Endodermal cell (in vitro differentiated cells): Measurements from ENCODE around the gene SPDYE3. TPM values are rescaled to one million over a fixed set of nuclear protein-coding genes. Genes with fewer than 3 reads are reported as not detected.
"Not testable (repeated sequence)": the region's sequence is repeated elsewhere in the genome, so short reads cannot be mapped to it uniquely, and the experiment has no call there.

Experiments used
- DNase-seq: peaks from one replicate; pipeline ENCODE4 v3.0.0-alpha.2; 2017
- H3K27ac ChIP-seq: 2 replicates; pipeline ENCODE4 v1.5.1; 2013; ENCODE audit warnings: mild to moderate bottlenecking, low read depth, low read length, moderate library complexity
- H3K27me3 ChIP-seq: 2 replicates; pipeline ENCODE4 v1.6.1; 2013; ENCODE audit warnings: mild to moderate bottlenecking, low read length, moderate library complexity; ENCODE audit not compliant: insufficient read depth, control insufficient read depth, poor library complexity, severe bottlenecking
- H3K36me3 ChIP-seq: 2 replicates; pipeline ENCODE4 v1.7.0; 2013; ENCODE audit warnings: mild to moderate bottlenecking, low read length, moderate library complexity; ENCODE audit not compliant: control insufficient read depth, insufficient read depth
- H3K4me1 ChIP-seq: one replicate; pipeline ENCODE4 v1.7.0; 2013; ENCODE audit warnings: low read length; ENCODE audit not compliant: control insufficient read depth, insufficient read depth
- H3K4me3 ChIP-seq: 2 replicates; pipeline ENCODE4 v1.5.1; 2013; ENCODE audit warnings: mild to moderate bottlenecking, low read length, moderate library complexity
- H3K9ac ChIP-seq: 2 replicates; pipeline ENCODE4 v1.6.1; 2013; ENCODE audit warnings: mild to moderate bottlenecking, low read length, moderate library complexity; ENCODE audit not compliant: poor library complexity, severe bottlenecking; ENCODE audit errors: extremely low read depth
- H3K9me3 ChIP-seq: 2 replicates; pipeline ENCODE4 v1.6.1; 2013; ENCODE audit warnings: mild to moderate bottlenecking, low read length, moderate library complexity; ENCODE audit not compliant: control insufficient read depth
- H3K27ac Mint-ChIP-seq: 2 replicates; pipeline ENCODE4 v1.8.0; 2020; ENCODE audit warnings: mixed read lengths
- H3K27me3 Mint-ChIP-seq: 2 replicates; pipeline ENCODE4 v1.8.0; 2021; ENCODE audit warnings: mild to moderate bottlenecking, mixed read lengths; ENCODE audit not compliant: insufficient read depth
- H3K36me3 Mint-ChIP-seq: 2 replicates; pipeline ENCODE4 v1.8.0; 2020; ENCODE audit warnings: low read depth, mixed read lengths
- H3K4me1 Mint-ChIP-seq: 2 replicates; pipeline ENCODE4 v1.8.0; 2020; ENCODE audit warnings: mixed read lengths
- H3K4me3 Mint-ChIP-seq: 2 replicates; pipeline ENCODE4 v1.8.0; 2020; ENCODE audit warnings: mild to moderate bottlenecking, moderate library complexity, mixed read lengths
- H3K9me3 Mint-ChIP-seq: 2 replicates; pipeline ENCODE4 v1.8.0; 2020; ENCODE audit warnings: mild to moderate bottlenecking, mixed read lengths
- CTCF ChIP-seq: fragments of 200-600 bp; sonication (generic); conservative IDR thresholded peaks from 2 replicates; pipeline ENCODE4 v1.5.0; 2021; ENCODE audit warnings: antibody characterized with exemption, mild to moderate bottlenecking
- whole genome bisulfite sequencing, 2 experiments: methylation state at CpG; one replicate each; pipeline versions ENCODE4 v1.1.5 to v1.1.7; 2013; ENCODE audit warnings: missing lambda C conversion rate in 2 of 2, mixed read lengths in 1 of 2; ENCODE audit not compliant: insufficient coverage in 1 of 2, insufficient read length in 1 of 2; 5-methylcytosine and 5-hydroxymethylcytosine counted together
- total RNA-seq, 2 donors: library from RNA; stranded (reverse); fragmentation: NEBNext Ultra II Directional in 1 of 2; extraction: Animal tissue kit (Norgen Biotek cat#: 25700) in 1 of 2; gene quantifications; 2 replicates in 1 of 2; 3 replicates in 1 of 2; pipeline ENCODE4 v1.2.1, GENCODE V29; 2021

Gene SPDYE3
- total RNA-seq, 2 donors from 2014 or later, result not detected

- TF ChIP-seq CTCF, result peak; percentile 54
- Histone ChIP-seq H3K9ac (peak overlapping the region; percentile 69), H3K4me1 (peaks cover 3% of the 10 kb centered on the region), H3K9me3 (no peaks in the 10 kb centered on the region), H3K4me3 (peak overlapping the region; percentile 73), H3K36me3 (peaks cover 15% of the 10 kb centered on the region), H3K27ac (peak overlapping the region; percentile 72), H3K27me3 (no peaks in the 10 kb centered on the region)
- Mint-ChIP-seq H3K27me3 (no peaks in the 10 kb centered on the region), H3K4me3 (peak overlapping the region; percentile 95), H3K4me1 (peaks cover 19% of the 10 kb centered on the region), H3K36me3 (peaks cover 14% of the 10 kb centered on the region), H3K27ac (peak overlapping the region; percentile 68), H3K9me3 (no peaks in the 10 kb centered on the region)
- 0 to 1% methylated on average over 25 to 101 of the region's 101 CpGs for WGBS, 2 experiments
- peak; percentile 99 for DNase-seq
Observed at GRCh38 chr7:100271716-100272537, 35.6 kb upstream of the SPDYE3 start.

- H3K4me3 ChIP-seq, result peak overlapping the region; percentile 73
- not testable (repeated sequence) for H3K4me1 ChIP-seq, H3K27me3 Mint-ChIP-seq, H3K9me3 Mint-ChIP-seq, H3K27ac ChIP-seq, H3K9me3 ChIP-seq, DNase-seq, H3K27me3 ChIP-seq
- H3K36me3 ChIP-seq, result peaks cover 13% of the 10 kb centered on the region
- Mint-ChIP-seq H3K27ac (peak overlapping the region; percentile 68), H3K36me3 (peaks cover 12% of the 10 kb centered on the region), H3K4me1 (peaks cover 15% of the 10 kb centered on the region), H3K4me3 (peak overlapping the region; percentile 95)
- H3K9ac ChIP-seq, result peak overlapping the region; percentile 69
- WGBS, 2 experiments, result 47 to 63% methylated on average over 7 to 11 of the region's 11 CpGs
Observed at GRCh38 chr7:100272538-100272902, 35.0 kb upstream of the SPDYE3 start.

- Histone ChIP-seq H3K36me3 (no peaks in the 10 kb centered on the region), H3K27ac (no peak overlapping the region), H3K4me1 (no peaks in the 10 kb centered on the region), H3K9me3 (no peaks in the 10 kb centered on the region), H3K9ac (no peak overlapping the region), H3K27me3 (no peaks in the 10 kb centered on the region), H3K4me3 (no peak overlapping the region)
- Mint-ChIP-seq H3K9me3 (no peaks in the 10 kb centered on the region), H3K36me3 (peaks cover 12% of the 10 kb centered on the region), H3K4me3 (no peak overlapping the region), H3K4me1 (peaks cover 4% of the 10 kb centered on the region), H3K27ac (no peak overlapping the region), H3K27me3 (no peaks in the 10 kb centered on the region)
- TF ChIP-seq CTCF, result no peak
- WGBS, 2 experiments, result 91% methylated on average over 1 of the region's 1 CpG; no CpG with 5 or more reads in 1 of the 2 experiments
- DNase-seq, result no peak
Observed at GRCh38 chr7:100275120-100275519, 32.4 kb upstream of the SPDYE3 start.

GRCh38 chr7:100276126-100276525 is 31.4 kb upstream of the SPDYE3 start:
- H3K36me3 Mint-ChIP-seq, result peaks cover 12% of the 10 kb centered on the region
- not testable (repeated sequence) for H3K4me1 Mint-ChIP-seq, H3K4me1 ChIP-seq, H3K4me3 Mint-ChIP-seq, H3K36me3 ChIP-seq, H3K9me3 ChIP-seq, DNase-seq, H3K9me3 Mint-ChIP-seq, H3K27me3 Mint-ChIP-seq, H3K27ac Mint-ChIP-seq, H3K4me3 ChIP-seq, H3K9ac ChIP-seq, H3K27me3 ChIP-seq, H3K27ac ChIP-seq
- 92 to 98% methylated on average over 5 to 6 of the region's 6 CpGs for WGBS, 2 experiments

GRCh38 chr7:100282069-100282608 is 25.4 kb upstream of the SPDYE3 start:
- H3K27me3 Mint-ChIP-seq, H3K4me1 ChIP-seq, H3K27me3 ChIP-seq, H3K4me3 ChIP-seq, H3K4me3 Mint-ChIP-seq, DNase-seq, H3K27ac Mint-ChIP-seq, H3K9me3 ChIP-seq, H3K9ac ChIP-seq, H3K9me3 Mint-ChIP-seq, H3K36me3 Mint-ChIP-seq, H3K4me1 Mint-ChIP-seq, H3K27ac ChIP-seq, H3K36me3 ChIP-seq: not testable (repeated sequence)
- 95% methylated on average over 3 of the region's 3 CpGs; no CpG with 5 or more reads in 1 of the 2 experiments for WGBS, 2 experiments
